Measurements from ENCODE around the gene ATRAID. TPM values are rescaled to one million over a fixed set of nuclear protein-coding genes. Genes with fewer than 3 reads are reported as not detected.

Gene ATRAID
- total RNA-seq, 2 donors from 2014 or later = 80.7 to 83.4 TPM

DNA sequence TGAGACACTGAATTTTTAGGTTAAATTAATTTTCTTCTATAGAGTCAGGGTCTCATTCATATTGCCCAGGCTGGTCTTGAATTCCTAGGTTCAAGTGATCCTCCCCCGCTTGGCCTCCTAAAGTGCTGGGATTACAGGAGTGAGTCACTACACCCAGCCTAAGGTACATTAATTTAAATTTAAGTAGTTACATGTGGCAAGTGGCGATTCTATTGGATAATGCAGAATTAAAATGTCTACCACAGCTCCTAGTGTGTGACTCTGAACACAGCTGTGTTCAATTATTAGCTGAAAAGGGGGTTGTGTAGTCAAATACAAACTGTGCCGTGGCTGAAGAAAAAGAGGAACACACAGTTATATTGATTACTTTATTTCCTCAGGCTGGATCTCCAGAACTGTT, 3.1 kb downstream of the ATRAID start:
- Histone ChIP-seq H3K9me3 (no peaks in the 10 kb centered on the region), H3K9ac (ENCODE audit: low read depth in 2 of 2, low read length in 2 of 2) (no peak overlapping the region), H3K27ac (no peak overlapping the region), H3K27me3 (no peaks in the 10 kb centered on the region), H3K4me1 (peaks cover under 1% of the 10 kb centered on the region), H3K4me3 (no peak overlapping the region), H3K36me3 (no peaks in the 10 kb centered on the region)
- DNase-seq = no peak
- TF ChIP-seq, protein P1, sequence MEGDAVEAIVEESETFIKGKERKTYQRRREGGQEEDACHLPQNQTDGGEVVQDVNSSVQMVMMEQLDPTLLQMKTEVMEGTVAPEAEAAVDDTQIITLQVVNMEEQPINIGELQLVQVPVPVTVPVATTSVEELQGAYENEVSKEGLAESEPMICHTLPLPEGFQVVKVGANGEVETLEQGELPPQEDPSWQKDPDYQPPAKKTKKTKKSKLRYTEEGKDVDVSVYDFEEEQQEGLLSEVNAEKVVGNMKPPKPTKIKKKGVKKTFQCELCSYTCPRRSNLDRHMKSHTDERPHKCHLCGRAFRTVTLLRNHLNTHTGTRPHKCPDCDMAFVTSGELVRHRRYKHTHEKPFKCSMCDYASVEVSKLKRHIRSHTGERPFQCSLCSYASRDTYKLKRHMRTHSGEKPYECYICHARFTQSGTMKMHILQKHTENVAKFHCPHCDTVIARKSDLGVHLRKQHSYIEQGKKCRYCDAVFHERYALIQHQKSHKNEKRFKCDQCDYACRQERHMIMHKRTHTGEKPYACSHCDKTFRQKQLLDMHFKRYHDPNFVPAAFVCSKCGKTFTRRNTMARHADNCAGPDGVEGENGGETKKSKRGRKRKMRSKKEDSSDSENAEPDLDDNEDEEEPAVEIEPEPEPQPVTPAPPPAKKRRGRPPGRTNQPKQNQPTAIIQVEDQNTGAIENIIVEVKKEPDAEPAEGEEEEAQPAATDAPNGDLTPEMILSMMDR (IDR thresholded peaks at IDR 0.05) = no peak
- intact Hi-C loops (cut with DNase I) = no loop called here

DNA sequence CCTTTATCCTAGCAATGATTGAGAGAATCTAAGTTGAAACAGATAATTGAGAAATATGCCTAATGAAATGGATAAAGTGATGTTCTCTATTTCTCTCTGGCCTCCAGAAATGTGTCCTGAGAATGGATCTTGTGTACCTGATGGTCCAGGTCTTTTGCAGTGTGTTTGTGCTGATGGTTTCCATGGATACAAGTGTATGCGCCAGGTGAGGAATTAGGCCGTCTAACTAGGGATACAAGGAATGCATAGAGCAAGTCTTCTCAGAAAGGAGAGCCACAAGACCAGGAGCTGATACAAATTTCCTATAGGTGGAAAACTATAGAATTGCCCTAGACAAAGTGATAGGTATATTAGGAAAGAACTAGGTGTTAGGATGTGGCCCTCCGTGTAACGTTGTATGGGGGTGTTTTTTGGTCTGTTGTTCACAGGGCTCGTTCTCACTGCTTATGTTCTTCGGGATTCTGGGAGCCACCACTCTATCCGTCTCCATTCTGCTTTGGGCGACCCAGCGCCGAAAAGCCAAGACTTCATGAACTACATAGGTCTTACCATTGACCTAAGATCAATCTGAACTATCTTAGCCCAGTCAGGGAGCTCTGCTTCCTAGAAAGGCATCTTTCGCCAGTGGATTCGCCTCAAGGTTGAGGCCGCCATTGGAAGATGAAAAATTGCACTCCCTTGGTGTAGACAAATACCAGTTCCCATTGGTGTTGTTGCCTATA, 4.7 kb downstream of the ATRAID start:
- TF ChIP-seq, protein P1 (IDR thresholded peaks at IDR 0.05) = no peak
- no peaks in the 10 kb centered on the region for H3K36me3 ChIP-seq
- DNase-seq = no peak
- H3K9me3 ChIP-seq = no peaks in the 10 kb centered on the region
- H3K4me1 ChIP-seq = no peaks in the 10 kb centered on the region
- H3K4me3 ChIP-seq = peak overlapping the region; percentile 69
- H3K27ac ChIP-seq = peak overlapping the region; percentile 53
- intact Hi-C loops (cut with DNase I) = no loop called here
- H3K9ac ChIP-seq (ENCODE audit: low read depth in 2 of 2, low read length in 2 of 2) = no peak overlapping the region
- no peaks in the 10 kb centered on the region for H3K27me3 ChIP-seq

DNA sequence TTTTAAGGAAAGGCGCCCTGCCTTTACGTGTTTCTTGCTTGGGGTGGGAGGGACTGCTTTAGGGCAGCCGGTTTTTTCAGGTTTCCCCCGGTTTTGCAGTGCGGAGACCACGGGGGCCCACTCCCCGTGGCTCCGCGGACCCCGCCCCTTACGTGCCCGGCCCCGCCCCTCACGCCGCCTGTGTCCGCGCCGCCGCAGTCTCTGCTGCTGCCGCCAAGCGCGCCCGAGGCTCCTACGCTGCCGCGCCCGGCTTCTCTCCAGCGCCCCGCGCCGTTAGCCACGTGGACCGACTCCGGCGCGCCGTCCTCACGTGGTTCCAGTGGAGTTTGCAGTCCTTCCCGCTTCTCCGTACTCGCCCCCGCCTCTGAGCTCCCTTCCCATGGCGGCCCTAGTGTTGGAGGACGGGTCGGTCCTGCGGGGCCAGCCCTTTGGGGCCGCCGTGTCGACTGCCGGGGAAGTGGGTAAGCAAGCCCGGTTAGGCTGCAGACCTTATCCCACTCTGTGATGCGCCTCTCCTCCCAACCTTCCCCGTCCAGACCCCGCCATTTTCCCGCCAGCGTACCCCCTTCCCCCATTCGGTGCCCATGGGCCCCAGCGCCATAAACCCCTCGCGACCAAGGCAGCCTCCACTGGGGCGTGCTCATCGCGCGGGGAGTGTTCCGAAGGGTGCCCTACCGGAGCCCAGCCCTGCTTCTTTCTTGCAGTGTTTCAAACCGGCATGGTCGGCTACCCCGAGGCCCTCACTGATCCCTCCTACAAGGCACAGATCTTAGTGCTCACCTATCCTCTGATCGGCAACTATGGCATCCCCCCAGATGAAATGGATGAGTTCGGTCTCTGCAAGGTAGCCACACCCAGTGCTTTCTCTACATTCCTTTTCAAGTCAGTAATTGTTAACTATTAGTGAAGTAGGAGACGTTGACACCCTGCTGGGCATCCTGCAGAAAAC, 5.6 kb downstream of the ATRAID start, which contains the start of gene CAD:
Gene CAD, plus strand, starts transcription at position 197 of the 949 bp plus-strand sequence. Its CDS starts 183 bp downstream, at position 380.
- intact Hi-C loops (cut with DNase I) = no loop called here
- peak within 1 kb of the TSS; percentile 53 for H3K27ac ChIP-seq

DNA sequence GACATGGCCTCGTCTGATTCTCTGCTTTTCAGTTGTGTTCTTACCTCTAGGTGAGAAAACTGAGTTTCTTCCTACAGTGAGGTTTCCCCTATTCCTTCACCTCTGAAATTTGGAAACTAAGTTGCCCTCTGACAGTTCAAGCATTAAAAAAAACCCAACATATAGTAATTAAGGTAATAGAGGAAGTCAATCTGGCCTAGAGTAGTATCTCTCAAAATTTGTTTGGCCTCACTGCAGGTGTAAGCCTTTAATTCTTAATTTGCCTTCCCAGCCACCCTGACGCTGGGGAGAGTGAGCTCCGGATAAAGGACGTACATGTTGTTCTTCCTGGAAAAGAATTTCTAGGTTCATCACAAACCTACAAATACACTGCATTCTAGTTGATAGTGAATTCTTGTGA, 6.8 kb downstream of the ATRAID start:
- Histone ChIP-seq H3K36me3 (no peaks in the 10 kb centered on the region), H3K9me3 (no peaks in the 10 kb centered on the region), H3K9ac (ENCODE audit: low read depth in 2 of 2, low read length in 2 of 2) (no peak overlapping the region), H3K4me3 (no peak overlapping the region), H3K4me1 (no peaks in the 10 kb centered on the region), H3K27me3 (no peaks in the 10 kb centered on the region), H3K27ac (no peak overlapping the region)
- DNase-seq = no peak
- TF ChIP-seq, protein P1 (IDR thresholded peaks at IDR 0.05) = no peak
- intact Hi-C loops (cut with DNase I) = no loop called here

More for the DNA sequence above, 5.6 kb downstream of the ATRAID start, which contains the start of gene CAD:
- H3K4me3 ChIP-seq = peak within 1 kb of the TSS; percentile 69
- TF ChIP-seq, protein P1 (IDR thresholded peaks at IDR 0.05) = no peak
- no peaks in the 10 kb centered on the region for H3K27me3 ChIP-seq
- H3K9ac ChIP-seq (ENCODE audit: low read depth in 2 of 2, low read length in 2 of 2) = peak within 1 kb of the TSS; percentile 35 to 60
- H3K9me3 ChIP-seq = no peaks in the 10 kb centered on the region
- DNase-seq = peak; percentile 88
- no peaks in the 10 kb centered on the region for H3K36me3 ChIP-seq
- H3K4me1 ChIP-seq = no peaks in the 10 kb centered on the region

DNA sequence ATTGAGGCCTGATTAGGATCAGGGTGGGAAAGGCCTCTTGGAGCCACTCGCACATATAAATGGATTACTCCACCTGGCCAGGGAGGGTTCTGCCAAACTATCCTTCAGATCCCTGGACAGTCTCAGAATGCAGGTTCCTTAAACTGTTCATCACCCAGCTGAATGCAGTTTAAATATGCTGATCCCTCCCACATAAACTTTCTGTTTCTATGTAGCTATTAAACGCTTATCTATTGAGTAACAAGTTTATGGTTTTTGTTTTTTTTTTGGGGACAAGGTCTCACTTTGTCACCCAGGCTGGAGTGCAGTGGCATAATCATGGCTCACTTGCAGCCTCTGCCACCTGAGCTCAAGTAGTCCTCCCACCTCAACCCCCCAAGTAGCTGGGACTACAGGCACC, 7.2 kb downstream of the ATRAID start:
- no peaks in the 10 kb centered on the region for H3K27me3 ChIP-seq
- TF ChIP-seq, protein P1 (IDR thresholded peaks at IDR 0.05) = no peak

More for the DNA sequence above, 7.2 kb downstream of the ATRAID start:
- H3K4me1 ChIP-seq = no peaks in the 10 kb centered on the region
- intact Hi-C loops (cut with DNase I) = no loop called here
- H3K9me3 ChIP-seq = no peaks in the 10 kb centered on the region
- H3K4me3 ChIP-seq = no peak overlapping the region
- no peak overlapping the region for H3K9ac ChIP-seq (ENCODE audit: low read depth in 2 of 2, low read length in 2 of 2)
- DNase-seq = no peak
- H3K36me3 ChIP-seq = no peaks in the 10 kb centered on the region
- H3K27ac ChIP-seq = no peak overlapping the region

All from colonic mucosa (tissue), 4 donors.